ENCODE measurements around the gene LKAAEAR1.
"Not testable (repeated sequence)": the region's sequence is repeated elsewhere in the genome, so short reads cannot be mapped to it uniquely, and the experiment has no call there.

- TF ChIP-seq CTCF, POLR2A, POLR2AphosphoS5, EP300 (IDR thresholded peaks at IDR 0.05): not testable (repeated sequence)
Measured at GRCh38 chr20:64122927-64123326, 38.7 kb upstream of the LKAAEAR1 start.
